VCaP (cell line): ENCODE data around the gene CFAP99.

Source experiments
- H3K27ac ChIP-seq: fragments of 450-650 bp; 2 replicates; pipeline ENCODE4 v1.5.1; 2017
- CTCF ChIP-seq: fragments of 450-650 bp; conservative IDR thresholded peaks from 2 replicates; pipeline ENCODE4 v1.5.1; 2017; ENCODE audit warnings: mild to moderate bottlenecking, moderate library complexity

Gene CFAP99

DNA sequence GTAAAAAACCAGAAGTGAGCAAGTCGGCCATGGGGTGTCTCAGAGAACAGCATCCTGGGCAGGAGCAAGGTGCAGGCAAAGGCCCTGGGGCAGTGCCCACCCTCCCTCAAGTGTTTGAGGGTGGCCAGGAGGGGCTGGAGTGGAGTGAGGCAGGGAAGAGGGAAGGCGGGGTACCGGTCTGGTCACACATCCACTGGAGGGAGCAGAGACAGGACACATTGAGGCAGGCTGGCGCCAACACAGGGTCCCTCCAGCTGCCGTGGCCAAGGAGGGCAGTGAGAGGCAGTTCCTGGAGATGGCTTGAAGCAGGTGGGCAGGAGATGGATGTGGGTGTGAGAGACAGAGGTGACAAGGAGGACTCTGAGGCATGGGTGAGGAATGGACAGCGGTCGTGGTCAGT is 29.8 kb downstream of the CFAP99 start:
- H3K27ac ChIP-seq, result no peak overlapping the region
- no peak for TF ChIP-seq CTCF

GRCh38 chr4:2449051-2449450 is 30.3 kb downstream of the CFAP99 start:
- no peak overlapping the region for H3K27ac ChIP-seq
- no peak for TF ChIP-seq CTCF

DNA sequence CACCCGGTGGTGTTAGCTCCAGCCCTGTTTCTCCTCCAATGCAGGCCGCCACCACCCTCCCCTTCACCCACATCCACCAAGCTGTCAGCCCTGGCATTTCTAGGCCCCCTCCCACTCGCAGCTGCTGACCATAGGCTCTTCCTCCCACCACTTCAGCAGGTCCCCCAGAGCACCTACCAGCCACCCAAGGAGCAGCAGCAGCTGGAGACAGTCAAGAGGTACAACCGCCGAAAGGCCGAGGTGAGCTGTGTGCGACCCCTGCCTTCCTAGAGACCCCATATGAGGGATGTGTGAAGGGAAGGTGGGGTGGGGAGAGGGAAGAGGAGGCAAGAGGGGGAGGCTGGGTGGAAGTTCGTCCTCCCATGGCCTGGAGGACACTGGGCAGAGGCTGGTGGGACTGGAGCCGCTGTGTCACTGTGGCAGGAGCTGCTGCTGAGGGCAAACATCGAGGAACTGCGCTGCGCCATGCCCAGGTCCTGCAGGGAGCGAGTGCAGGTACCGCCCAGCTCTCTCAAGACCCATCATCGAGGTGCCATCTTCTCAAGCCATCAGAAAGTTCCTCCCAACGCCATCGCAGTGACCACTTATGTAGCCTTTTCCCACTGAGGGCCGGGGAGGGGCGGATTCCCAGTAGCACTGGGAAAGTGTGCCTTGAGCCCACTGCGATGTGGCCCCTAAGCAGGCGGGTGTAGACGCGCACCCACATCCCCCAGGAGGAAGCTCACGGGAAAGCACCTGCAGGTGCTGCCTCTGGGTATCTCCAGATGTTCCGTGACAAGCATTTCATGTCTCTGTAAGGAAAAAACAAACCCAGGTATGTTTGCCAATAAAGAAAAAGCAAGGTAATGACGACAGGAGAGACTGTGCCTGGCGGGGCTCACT is 31.0 kb downstream of the CFAP99 start:
- H3K27ac ChIP-seq, result no peak overlapping the region
- no peak for TF ChIP-seq CTCF

DNA sequence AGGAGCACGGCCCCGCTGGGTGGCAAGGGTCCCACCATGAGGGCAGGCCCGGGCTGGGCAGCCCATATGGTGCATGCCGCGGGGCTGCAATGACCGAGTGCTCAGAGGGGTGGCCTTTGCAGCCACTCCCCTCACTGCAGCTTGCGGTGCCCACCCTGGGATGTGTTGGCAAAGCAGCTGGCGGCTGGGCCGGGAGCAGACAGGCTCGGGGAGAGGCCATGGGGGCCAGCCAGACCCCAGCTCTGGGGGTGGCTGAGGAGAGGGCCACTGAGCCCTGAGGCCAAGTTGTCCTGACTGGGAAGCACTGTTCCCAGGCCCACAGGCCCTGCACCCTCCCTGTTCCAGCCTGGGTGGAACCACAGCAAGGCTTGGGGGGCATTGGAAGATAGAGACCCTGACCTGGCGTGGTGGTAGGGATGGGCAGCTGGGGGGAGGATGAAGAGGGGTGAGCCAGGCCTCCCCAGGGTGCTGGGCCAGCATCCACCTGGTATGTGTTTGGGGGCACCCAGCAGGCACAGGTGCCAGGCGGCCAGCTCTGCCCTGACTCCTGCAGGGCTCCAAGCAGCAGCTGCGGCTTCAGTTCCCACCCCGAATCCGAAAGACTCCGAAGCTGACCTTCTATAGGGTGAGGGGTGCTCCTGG is 31.8 kb downstream of the CFAP99 start:
- no peak overlapping the region for H3K27ac ChIP-seq
- TF ChIP-seq CTCF, result no peak

DNA sequence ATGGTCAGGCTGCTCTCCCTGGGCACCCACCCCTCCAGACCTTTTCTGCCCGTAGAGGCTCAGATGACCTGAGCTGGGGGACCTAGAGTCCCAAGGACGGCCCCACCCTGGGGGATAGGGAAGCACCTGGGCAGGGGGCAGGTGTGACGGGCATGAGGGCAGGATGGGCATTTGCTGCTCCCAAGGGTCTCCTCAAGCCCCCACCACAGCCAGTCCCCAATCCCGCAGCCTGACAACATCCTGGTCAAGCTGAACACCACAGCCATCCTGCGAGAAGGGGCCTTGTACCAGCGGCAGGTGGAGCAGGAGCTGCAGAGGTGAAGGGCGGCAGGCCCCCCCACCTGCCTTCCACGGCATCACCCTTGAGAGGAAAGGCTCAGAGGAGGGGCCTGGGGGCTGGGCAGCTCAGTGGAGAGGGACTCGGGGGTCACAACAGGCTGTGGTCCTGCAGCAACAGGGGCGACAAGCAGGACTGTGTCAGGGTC is 32.3 kb downstream of the CFAP99 start:
- H3K27ac ChIP-seq, result no peak overlapping the region
- TF ChIP-seq CTCF, result no peak

DNA sequence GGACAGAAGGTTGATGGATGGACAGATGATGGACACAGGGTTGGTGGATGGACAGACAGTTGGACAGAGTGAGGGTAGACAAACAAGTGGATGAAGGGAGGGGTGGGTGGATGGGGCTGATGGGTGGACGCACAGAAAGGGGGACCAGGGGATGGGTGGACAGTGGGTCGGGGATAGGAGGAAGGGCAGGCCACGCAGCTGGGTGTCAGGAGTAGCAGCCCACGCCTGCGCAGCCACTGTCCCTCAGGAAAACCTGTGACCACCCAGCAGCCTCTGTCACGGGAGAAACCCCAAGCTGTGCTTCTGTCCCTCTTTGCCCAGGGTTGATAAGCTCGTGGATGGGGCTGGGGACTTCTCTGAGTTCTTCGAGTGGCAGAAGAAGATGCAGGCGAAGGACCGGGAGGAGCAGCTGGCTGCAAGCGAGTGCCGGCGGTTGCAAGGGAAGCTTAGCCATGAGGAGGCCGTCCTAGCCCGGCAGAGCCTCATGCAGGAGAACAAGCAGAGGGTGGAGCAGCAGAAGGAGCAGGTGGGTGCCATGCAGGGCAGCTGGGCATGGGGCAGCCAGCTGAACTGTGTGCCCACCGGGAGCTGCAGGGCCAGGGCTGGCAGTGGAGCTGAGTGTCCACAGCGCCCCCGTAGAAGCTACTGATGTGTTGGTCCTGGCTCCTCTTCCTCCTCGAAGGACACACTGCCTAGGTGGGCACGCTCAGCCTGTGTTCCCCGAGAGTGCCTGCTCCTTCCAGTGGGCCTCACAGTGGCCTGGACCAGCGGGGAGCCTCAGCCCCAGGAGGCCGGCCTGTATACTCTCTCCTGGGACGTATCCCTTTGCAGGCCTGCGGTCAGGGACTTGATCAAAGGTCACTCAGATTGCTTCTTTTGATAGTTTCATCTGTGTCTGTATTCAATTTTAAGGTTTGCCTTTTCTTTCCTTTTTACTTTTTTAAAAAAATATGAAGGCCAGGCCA is 33.3 kb downstream of the CFAP99 start:
- no peak overlapping the region for H3K27ac ChIP-seq
- no peak for TF ChIP-seq CTCF
